Renal pelvis (tissue), 4 donors: Measurements from ENCODE around the gene MAF. TPM values are rescaled to one million over a fixed set of nuclear protein-coding genes. Genes with fewer than 3 reads are reported as not detected.

ENCODE experiments used
- DNase-seq: peaks from one replicate; pipeline ENCODE4 v3.0.0-alpha.2; 2013
- polyA plus RNA-seq, 3 donors: library from polyadenylated mRNA; unstranded; fragments of 120-200 nt; gene quantifications; one replicate each; pipeline ENCODE4 v1.2.1, GENCODE V29; 2013; ENCODE audit not compliant: insufficient read length in 3 of 3

Gene MAF
- polyA plus RNA-seq, 3 donors = 47.3 to 63.0 (median 53.1) TPM

DNA sequence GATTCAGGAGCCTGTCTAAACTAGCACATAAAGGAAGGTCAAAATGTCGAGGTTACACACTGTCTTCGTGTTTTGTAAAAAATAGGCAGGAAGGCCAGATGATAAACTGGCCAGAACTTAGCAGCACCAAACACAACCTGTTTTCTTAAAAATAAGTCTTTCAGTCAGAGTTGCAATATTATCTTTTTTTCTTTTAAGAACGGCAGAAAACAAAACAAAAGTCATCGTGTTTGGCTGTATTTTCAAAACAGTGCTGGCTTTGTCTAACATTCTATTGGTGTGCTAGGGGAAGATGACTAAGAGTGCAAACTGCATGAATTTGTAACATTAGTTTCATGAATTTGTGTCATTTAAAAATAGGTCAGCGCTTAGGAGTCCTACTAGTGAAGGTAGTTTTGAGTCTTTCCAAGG is 5.3 kb downstream of the MAF start:
- no peak for DNase-seq

DNA sequence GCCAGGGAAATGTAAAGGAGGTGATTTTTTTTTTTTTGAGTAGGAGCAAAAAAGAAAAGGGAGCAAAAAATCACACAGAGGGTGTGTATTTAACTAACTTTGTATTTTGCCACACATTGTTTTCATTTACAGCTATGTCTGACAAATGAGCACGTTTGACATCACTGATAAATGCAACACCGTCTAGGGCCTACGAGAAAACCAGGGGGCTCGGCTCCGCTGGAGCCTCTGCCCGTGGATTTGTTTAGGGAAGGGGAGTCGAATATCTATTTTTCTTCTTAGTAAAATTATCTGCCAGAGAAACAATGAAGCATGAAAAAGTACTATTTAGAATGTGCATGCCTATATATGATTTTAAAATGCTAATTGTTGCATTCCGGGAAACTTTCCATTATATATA is 6.8 kb downstream of the MAF start:
- no peak for DNase-seq

DNA sequence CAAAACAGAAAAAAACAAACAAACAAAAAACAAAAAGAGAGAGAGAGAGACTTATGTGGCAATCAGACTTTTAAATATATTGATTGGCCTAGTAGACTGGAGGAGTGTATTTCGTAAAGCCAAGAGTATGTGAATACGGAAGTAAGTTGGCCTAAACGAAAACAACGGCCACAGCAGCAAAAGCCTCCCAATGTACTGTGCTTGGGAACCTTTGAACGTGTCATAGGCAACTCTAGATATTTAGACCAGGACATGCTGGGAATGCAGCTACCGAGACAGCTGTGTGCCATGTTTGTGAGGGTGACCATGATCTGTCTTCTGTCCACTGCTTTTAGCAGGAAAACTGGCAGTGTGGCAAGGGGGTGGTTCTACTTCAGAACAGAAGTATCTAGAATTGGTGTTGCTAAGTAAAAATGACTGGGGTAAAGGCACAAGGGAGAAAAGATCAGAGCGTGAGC is 7.4 kb downstream of the MAF start:
- no peak for DNase-seq

DNA sequence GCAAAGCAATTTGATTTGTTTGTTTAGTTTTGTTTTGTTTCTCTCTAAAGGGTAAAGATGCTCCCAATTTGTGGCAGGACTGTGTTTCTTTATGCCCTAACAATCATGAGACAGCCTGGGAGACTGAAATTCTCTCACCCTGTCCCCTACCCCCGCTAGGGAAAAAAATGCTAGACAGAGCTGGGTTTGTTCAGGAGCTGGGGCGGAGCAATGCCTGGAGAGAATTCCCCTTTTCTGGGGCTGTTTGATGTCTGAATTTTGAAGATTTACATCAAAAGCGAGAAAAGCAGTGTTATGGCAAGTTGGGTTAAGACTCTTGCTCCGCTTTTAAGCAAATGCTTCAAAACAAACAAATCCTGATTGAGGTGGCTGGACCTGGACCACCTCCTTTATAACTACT is 8.4 kb downstream of the MAF start:
- no peak for DNase-seq

DNA sequence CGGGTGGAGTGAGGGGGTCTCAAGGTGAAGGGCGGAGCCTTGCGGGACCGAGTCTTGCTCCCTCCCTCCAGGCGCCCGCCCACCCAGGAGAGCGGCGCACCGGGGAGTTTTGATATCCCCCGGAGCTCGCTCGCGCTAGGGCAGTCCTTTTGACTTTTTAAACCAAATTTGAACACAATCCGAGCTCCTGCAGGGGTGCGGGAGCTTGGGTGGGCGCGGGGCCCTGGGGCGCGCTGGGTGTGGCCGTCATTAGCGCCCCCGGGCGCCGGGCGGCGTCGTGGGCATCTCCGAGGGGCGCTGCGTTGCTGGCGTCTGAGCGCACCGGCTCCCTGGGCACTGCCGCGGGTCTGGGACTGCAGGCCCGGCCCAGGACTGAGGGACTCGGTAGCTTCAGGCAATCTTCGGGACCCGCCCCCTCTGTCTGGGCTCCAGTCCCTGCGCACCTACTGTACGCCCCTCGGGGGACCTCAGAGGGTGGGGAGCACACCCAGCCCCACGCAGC is 10.9 kb downstream of the MAF start:
- no peak for DNase-seq

DNA sequence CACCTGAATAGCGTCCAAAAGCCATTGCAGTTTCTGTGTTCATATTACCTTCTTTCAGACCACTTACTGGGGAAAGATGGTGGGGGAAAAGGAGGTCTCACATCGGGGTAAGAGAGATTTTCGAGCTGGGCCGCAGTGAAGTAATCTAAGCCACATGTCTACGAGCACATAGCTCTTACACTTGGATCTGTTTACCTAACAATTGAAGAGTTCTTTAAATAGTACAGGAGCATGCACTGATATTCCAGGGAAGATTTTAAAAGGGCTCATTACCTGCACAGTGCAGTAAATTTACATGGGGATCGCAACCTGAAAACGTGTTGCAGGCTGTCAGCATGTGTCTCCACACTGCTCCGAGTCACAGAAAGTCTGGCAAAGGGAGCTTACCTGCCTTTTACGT is 12.6 kb downstream of the MAF start:
- no peak for DNase-seq

DNA sequence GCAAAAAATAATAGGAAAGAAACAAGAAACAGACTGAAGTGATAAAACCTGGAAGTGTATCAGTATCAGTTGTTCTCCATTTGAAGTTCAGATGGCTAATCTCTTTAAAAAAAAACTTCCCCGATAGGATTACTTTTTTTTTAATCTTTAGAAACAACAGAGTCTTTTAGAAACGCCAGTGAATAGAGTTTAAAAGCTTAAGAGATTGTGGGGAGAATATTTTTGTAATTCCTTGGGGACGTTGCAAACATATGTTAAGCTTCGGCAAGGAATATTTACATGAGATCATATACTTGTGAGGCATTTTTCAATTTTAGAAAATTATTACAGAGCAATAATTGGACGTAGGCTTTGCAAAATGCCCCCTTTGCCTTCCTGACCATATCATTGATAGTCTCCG is 13.2 kb downstream of the MAF start:
- DNase-seq = no peak

DNA sequence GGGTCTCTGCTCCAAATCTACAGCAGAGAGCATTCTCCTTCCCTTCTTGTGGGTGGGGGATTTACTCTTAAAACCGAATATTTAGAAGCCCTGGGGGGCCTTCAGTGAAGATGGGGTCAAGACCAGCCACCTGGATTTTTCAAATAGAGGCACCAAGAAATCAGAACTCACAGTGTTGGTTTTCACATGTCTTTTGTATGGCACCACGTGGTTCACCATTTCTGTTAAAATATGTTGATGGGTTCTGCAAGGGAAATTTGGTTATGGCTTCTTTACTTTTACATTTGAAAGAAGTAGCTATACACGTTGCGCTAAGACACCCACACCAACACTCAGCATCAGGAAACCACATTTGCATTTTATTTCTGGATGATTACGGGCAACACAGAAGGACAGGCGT is 17.7 kb downstream of the MAF start:
- no peak for DNase-seq

DNA sequence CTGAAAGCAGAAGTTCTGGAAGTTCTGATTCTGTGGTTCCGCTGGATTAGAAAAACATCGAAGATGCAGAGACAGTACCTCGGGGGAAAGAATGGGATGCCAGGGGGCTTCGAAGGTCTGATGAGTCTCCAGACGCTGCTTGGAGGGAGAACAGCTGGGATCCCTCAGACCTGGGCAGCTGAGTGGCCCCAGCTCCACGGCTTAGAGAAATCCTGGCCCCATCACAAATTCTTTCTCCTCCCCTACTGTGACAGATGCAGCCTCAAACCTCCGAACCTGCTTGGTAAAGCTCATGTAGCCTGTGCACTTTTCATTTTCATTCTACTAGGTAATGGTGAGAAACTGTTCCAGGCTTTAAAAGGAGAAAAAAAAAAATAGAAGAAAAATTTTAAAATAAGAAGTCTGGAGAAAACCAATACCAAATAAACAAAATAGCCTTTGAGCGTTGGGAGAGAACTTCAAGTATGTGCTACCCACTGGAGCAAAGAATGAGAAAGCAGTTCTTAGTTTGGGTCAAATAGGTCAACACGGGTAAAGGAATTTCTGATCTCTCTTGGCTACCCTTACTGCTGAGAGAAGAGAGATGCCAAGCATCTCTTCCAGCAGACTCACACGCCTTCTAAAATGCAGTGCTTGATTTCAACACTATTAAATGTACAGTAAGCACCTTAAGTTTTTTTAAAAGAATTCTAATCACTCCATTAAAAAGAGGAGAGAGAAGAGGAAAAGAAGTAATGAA is 19.9 kb downstream of the MAF start:
- no peak for DNase-seq

DNA sequence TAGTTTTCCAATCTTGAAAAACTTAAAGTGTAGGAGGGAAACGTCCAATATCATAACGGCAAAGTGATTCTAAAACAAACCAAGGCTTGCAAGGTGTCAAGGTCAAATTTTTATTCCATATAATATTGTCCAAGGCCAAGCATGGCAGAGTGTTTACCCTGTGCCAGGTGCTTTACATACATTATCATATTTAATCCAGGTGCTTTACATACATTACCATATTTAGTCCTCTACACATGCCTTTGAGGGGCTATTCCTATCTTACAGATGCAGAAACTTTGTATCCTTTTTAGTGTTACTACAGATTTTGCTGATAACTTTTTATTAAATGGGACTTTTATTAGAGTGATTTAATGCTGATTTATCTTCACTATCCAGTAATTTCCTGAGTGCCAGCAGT is 23.9 kb downstream of the MAF start:
- DNase-seq = no peak

DNA sequence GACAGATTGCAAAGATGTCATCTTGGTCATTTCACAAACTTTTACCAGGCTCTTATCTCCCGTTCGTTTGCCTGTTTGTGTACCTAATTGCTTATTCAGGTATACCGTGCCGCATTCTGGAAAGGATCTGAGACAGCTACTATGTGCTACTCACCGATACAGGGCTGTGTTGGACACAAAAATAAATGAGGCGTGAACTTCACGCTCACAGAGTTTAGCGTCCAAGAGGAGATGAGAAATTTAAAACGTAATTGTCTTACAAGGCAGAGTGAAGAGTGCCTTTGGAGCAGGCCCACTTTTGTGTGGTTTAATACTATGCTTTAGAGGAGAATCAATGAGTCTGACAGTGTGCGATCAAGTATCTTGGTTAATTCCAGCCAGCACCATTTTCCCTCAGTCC is 26.7 kb downstream of the MAF start:
- DNase-seq = peak; percentile 77

DNA sequence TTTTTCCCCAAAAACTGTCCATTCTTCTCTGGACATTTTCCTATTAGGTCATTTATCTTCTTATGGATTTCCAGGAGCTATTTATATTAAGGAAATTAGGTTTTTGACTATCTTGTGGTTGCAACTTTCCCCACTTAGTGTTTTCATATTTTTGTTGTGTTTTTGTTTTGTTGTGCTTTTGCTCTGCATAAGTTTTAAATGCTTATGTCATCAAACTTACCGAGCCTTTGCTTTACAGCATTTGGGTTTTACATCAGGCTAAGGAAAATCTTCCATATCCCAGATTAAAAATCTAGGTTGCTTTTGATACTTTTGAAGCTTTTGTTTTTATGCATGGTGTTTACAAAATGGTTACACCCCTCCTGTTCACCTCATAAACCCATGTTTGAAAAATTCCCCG is 27.5 kb downstream of the MAF start:
- DNase-seq = no peak

DNA sequence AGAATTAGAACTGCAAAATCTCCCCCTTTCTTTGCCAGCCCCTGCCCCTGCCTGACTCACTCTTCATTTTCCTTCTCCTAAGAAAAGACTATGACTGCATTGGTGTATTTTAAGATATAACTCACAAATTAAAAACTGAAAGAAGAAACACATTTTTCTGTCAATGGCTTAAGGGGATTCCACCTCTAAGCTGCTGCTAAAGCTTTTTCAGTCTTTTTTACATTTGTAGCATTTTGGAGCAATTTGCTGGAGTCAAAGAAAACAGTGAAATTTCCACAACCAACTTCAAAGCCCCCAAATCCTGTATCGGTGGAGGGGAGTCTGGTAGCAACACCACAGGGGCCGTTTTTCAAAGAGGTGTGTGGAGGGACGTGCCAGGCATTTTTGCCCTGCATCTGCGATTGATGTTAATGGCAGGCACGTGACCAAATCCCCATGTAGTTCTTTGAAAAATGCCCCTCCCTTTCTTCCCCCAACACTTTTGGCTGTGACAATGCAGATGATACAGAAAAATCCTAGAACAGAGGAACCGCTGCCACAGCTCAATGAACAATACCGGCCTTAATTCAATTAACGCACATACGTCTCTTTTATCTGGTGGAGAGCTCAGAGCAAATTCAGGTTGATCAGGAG is 28.5 kb downstream of the MAF start:
- no peak for DNase-seq

DNA sequence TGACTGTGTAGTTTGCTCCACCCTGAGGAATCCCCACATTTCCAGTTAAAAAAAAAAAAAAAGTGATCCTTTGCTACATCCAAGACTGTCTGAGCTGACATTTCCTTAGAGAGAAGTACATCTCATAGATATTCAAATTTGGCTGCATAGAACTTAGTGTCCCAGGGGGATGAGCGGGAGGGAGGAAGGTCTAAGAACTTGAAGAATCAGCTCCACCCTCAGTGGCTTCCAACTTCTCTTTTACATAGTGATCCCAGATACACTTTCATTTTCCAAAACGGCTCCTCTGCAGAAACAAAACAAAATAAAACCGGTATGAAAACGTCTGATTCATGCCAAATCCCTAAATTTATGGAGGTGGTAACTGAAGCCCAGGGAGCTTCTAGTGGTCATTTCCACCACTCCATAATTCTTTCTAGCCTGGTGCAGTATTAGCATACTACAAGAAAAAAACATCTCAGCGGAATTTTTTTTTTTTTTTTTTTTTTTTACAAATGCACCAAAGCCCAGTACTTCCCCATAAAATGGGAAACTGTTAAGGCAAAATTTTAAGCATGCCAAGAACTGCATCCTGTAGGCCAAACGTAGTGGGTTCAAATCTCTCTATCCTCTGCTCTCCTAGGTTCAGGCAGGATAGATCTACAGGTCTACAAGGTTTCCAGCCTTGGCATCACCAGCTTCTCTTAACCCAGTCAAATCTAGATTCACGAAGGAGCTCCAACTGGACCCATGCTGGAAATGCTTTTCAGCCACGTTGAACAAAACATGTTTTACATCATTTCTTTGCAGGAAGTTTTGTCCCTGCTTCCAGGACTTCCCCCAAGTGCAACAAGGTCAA is 29.3 kb downstream of the MAF start:
- DNase-seq = no peak

DNA sequence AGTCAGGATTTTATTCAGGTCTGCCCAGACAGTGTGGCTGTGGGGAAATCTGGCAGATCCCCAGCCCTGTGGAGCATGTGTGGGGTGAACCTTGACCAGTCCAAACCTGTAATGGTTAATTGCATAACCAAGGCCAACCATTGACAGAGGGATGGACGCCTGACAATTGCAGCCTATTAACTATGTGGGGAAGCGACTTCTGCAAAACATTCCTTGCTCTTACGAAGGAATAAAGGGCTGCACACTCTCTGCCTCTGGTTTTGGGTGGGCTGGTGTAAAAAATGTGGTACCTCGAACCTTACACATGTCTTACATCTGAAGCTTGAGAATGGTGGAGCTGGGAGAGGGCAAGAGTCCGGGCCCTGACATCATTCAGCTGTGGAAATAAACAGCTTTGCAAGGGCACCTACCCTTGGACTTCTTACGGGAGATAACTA is 35.8 kb downstream of the MAF start:
- DNase-seq = no peak

DNA sequence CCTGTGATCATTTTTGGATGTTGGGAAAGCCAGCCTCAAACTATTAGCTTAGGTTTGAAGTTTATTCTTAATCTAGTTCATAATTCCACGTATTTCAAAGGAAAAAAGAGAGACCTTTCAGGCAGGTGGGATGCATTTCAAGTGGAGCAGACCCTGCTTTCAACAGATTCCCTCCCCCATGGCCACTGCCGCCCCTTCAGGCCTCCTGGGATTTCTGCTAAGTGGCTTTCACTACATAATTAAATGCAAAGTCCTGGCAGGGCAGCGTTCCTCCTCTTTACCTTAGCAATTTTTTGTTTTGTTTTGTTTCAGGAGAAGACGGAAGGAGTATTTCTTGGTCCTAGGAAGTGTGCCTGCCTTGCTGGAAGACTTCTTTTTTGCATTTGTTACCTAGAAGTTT is 36.6 kb downstream of the MAF start:
- DNase-seq = no peak

DNA sequence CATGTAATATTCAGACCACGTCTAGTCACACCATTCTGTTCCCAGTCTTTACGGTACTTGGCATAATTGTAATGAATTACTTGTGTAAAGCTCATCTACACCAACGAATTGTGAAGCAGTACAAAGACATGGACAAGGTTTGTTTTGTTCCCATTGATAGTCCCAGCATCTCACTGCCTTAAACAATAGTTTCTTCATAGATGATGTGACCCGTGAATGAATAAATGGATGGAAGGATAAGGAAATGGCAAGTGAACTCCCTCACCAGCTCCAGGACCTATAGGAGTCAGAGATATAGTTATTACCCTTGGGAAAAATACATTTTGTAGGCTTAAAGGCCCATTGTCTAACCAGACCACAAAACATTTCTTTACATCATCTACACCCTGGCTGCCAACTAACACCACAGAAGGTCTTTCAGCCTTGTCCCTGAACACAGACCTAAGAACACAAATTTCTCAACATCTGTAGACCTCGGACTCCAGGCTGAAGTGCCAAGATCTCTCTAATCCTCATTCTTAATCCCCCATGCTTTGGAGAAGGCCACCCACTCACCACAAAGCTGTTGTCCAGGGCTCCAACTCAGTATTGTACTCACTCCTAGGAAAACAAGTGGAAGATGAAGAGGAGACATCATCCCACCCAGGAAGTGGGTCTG is 38.2 kb downstream of the MAF start:
- DNase-seq = no peak

DNA sequence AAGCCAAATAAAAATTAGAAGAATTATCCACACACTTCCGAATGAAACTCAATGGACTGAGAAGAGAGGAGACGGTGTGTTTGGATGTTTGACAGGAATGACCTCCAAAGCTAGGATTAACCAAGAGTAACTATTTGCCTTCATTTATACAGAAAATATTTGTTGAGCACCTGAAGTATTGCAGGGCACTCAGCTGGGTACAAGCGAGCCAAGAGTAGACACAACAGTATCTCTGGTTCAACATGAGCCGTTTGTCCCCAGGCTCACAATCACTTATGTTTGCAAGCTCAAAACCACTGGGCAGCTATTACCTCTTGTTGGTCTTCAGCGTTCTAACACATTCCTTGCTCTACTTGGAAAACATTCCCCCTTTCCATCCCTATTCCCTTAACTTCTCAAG is 38.8 kb downstream of the MAF start:
- DNase-seq = no peak

DNA sequence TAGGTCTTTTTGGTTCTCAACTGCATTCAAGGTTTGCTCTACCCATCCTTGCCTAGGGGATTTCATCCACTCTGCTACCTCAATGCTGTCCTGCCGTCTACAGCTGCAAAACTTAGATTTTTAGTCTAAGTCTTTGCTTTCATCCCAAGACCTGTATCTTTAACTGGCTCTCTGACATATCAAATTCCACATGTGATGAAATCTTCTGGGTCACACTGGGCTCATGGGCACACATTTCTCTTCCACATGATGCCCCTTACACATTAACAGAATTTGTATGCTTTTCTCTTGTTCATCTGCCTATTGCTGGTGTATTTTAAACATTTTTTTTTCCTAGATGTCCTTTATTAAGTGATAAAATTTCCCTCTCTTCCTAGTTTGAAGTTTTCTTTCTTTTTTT is 39.6 kb downstream of the MAF start:
- DNase-seq = no peak

DNA sequence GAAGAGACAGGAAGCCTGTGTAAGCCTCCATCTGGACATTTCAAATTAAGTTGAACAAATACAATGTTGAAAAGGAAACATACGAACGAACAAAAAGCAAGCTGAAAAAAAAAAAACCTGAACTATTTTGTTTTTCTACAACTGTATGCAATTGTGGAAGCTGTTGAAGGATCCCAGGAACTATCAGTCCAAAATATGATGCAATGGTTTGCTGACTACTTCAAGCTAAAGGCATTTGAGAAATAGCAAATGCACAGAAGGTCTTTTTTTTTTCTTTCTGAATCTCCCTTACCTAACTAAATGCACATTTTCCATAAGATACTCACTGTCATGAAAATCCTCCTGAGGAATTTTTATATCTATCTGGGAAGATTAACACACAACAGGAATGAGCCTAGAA is 40.2 kb downstream of the MAF start:
- no peak for DNase-seq

DNA sequence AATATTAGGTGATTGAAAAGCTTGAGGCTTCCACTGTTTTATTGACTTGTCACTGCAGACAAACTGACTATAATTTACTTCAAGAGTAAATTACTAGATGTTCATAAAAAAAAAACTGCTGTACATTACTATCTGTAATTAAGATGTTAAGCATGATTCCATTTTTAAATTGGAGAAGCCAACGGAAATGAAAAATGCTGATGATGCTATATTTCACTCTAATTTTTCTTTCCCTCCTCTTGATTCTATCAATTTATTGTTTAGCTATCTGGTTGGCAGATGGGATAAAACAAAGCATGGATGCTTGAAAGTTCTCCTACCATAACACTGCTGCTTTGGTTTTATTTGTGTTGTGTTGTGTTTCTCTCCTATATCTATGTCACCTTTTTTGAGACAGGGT is 41.0 kb downstream of the MAF start:
- DNase-seq = no peak

DNA sequence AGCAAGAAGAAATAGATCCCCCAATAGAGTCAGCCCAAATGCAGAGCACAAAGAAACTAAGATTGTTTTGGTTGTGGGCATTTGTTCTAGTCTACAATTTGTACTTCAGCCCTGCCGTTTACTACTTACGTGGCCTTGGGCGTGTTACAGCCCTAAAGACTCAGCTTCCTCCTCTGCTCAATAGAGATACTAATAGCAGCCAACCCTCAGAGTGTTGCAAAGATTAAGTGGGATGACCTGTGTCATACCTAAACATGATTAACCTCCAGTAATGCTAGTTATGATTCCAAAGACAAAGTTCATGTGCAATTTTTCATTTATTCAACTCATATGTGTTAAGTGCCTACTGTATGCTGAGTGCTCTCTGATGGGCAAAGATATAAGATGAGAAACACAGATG is 43.1 kb downstream of the MAF start:
- DNase-seq = no peak
